Skeletal muscle cell (primary cell): ENCODE measurements around the gene PDCD1LG2.
A peak's percentile ranks its signal among the peaks of the same experiment; 100 is the strongest.
"Not testable (repeated sequence)": the region's sequence is repeated elsewhere in the genome, so short reads cannot be mapped to it uniquely, and the experiment has no call there.

Source experiments
- DNase-seq: peaks from one replicate; pipeline ENCODE4 v3.0.0-alpha.2; 2010; ENCODE audit warnings: low read depth
- H3K4me3 ChIP-seq: 2 replicates; pipeline ENCODE4 v1.5.1; 2011; ENCODE audit warnings: low read depth, mild to moderate bottlenecking, control low read depth, low read length, moderate library complexity

Gene PDCD1LG2

GRCh38 chr9:5492965-5493678 is 17.2 kb upstream of the PDCD1LG2 start:
- no peak for DNase-seq

GRCh38 chr9:5493679-5494511 is 16.4 kb upstream of the PDCD1LG2 start:
- H3K4me3 ChIP-seq = no peak overlapping the region
- peak; percentile 82 for DNase-seq

More at GRCh38 chr9:5492965-5493678, 17.2 kb upstream of the PDCD1LG2 start:
- H3K4me3 ChIP-seq = no peak overlapping the region

- not testable (repeated sequence) for DNase-seq, H3K4me3 ChIP-seq
These were observed 15.6 kb upstream of the PDCD1LG2 start for GRCh38 chr9:5494765-5495164.

GRCh38 chr9:5499157-5499556 is 11.2 kb upstream of the PDCD1LG2 start:
- no peak for DNase-seq
- no peak overlapping the region for H3K4me3 ChIP-seq

GRCh38 chr9:5499889-5500398 is 10.4 kb upstream of the PDCD1LG2 start:
- peak; percentile 45 for DNase-seq
- no peak overlapping the region for H3K4me3 ChIP-seq

- H3K4me3 ChIP-seq = no peak overlapping the region
- DNase-seq = peak; percentile 55
These were observed 9.7 kb upstream of the PDCD1LG2 start for GRCh38 chr9:5500441-5501235.

GRCh38 chr9:5502553-5502952 is 7.8 kb upstream of the PDCD1LG2 start:
- no peak overlapping the region for H3K4me3 ChIP-seq
- DNase-seq = no peak

- H3K4me3 ChIP-seq = peak overlapping the region; percentile 47
- DNase-seq = peak; percentile 89
These were observed 758 bp upstream of the PDCD1LG2 start for GRCh38 chr9:5509573-5509972.

- peak overlapping the region; percentile 47 for H3K4me3 ChIP-seq
- no peak for DNase-seq
These were observed 658 bp downstream of the PDCD1LG2 start for GRCh38 chr9:5510989-5511388.

- peak overlapping the region; percentile 47 for H3K4me3 ChIP-seq
- DNase-seq = no peak
These were observed 1.1 kb downstream of the PDCD1LG2 start for GRCh38 chr9:5511476-5511875.

- DNase-seq = no peak
- H3K4me3 ChIP-seq = peak overlapping the region; percentile 47
These were observed 1.7 kb downstream of the PDCD1LG2 start for GRCh38 chr9:5511935-5512580.

- no peak overlapping the region for H3K4me3 ChIP-seq
- DNase-seq = no peak
These were observed 2.5 kb downstream of the PDCD1LG2 start for GRCh38 chr9:5512658-5513452.

- no peak overlapping the region for H3K4me3 ChIP-seq
- DNase-seq = no peak
These were observed 3.8 kb downstream of the PDCD1LG2 start for GRCh38 chr9:5513966-5514616.

- no peak for DNase-seq
- no peak overlapping the region for H3K4me3 ChIP-seq
These were observed 4.4 kb downstream of the PDCD1LG2 start for GRCh38 chr9:5514617-5515260.

GRCh38 chr9:5515261-5515650 is 4.9 kb downstream of the PDCD1LG2 start:
- no peak for DNase-seq
- no peak overlapping the region for H3K4me3 ChIP-seq

GRCh38 chr9:5516453-5517220 is 6.3 kb downstream of the PDCD1LG2 start:
- DNase-seq = no peak
- H3K4me3 ChIP-seq = no peak overlapping the region
